Activated CD8-positive, alpha-beta memory T cell treated with anti-CD3 and anti-CD28 coated beads for 24 hours (primary cell): Measurements from ENCODE around the gene NEK11.

Experiments used
- DNase-seq: peaks from one replicate; pipeline ENCODE4 v3.0.0-alpha.2; 2020

Gene NEK11

GRCh38 chr3:131141770-131142169 is 115.1 kb downstream of the NEK11 start:
- DNase-seq = no peak

DNA sequence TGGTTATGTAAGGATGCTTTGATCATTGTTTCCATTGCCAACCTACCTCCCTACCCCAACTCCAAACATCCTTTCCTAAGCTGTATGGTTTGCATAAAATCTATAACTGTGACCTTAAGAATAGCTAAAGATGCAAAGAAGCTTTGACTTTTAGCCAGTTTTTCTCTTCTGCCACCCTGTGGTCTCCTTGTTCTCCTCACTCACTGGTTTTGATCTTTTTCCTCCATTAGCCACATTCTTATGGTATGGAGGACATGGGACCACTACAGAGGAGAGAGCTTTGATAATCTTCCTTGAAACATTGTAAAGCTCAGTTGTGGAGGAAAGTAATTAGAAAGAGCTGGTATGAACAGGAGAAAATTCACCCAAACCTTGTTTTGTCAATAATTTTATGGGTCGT is 115.9 kb downstream of the NEK11 start:
- DNase-seq = no peak

DNA sequence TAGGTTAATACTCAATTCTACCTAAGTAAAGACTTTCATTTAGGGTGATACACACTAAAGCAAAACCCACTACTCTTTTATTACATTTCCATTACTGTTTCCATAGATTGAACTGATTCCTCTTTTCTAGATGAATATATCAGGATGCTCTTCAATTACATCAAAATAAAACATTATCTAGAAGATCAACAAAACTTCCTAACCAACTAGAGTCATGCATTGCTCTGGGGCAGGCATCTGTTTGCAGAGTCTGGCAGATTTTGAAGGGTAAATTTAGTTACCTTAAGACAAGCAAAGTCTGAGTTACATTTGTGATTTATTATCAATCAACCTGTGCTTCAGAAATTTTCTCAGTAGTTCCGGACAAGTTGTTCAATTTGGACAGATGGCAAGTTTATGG is 117.1 kb downstream of the NEK11 start:
- DNase-seq = no peak

DNA sequence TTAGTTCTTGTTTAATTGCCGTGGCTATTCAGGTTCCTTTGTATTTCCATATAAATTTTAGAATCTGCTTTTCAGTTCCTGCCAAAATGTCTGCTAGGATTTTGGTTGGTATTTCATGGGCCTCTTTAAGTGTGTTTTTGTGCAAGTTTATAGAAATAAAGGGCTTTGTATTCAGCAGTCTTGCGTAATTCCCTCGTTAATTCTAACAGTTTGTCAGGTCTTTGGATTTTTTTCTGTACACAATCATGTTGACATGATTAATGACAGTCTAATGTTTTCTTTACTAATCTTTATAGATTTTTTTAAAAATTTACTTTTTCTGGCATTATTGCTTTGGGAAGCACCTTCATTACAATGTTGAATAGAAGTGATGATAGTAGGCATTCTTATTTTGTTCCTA is 120.9 kb downstream of the NEK11 start:
- no peak for DNase-seq

DNA sequence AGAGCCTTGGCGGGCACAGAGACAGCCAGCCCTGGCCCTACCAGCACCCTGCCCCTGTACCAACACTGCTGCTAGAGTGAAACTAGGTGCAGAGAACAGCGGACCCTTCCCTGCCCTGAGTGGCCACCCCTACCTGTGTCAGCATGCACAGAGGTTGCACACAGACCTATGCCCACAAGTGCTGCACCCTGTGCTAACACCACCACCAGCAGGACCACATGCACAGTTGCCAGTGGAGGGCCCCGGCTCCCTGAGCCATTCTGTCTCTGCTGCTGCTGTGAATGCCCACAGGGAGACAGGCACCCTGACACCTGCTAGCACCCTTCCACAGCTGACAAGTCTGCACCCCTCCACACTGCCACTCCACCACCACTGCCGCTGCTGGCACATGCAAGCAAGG is 131.8 kb downstream of the NEK11 start:
- DNase-seq = no peak

GRCh38 chr3:131162516-131162915 is 135.8 kb downstream of the NEK11 start:
- no peak for DNase-seq

DNA sequence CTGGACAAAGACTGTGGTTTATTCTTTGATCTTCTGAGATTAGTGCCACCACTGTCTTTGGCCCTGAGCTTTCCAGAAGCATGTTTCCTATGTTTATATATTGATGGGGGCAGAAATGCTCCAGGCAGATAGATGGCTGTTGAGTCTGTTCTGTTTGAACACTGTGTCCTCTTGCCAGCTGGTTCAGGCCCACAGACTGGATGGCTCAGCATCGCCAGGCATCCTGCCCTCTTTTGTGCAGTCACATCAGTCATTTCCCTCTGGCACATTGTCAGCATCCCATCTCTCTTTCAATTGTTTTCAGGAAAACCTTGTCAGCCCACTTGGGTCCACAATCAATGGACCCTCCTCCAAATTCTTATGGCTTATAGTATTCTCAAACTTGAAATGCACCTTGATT is 141.2 kb downstream of the NEK11 start:
- no peak for DNase-seq

DNA sequence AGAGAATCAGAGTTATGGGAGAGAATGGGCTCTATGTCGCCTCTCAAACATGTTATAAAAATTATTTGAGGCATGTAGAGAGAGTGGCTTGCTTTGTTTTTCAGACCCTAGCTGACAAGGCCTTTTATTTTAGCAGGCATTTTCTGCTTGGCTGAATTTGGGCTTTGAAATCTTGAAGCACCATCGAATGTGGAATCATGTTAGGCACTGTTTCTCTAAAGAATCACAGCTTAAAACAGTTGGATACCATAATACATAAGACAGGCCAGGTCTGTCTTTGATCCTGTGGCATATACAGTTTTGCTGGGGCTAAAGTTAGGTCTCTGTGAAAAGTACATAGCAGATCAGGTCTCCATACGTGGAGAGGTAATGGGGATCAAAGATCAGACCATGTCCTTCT is 142.7 kb downstream of the NEK11 start:
- no peak for DNase-seq

GRCh38 chr3:131172502-131173200 is 146.0 kb downstream of the NEK11 start:
- no peak for DNase-seq

- no peak for DNase-seq
Observed at GRCh38 chr3:131174752-131175151, 148.1 kb downstream of the NEK11 start.

- no peak for DNase-seq
Observed at GRCh38 chr3:131178710-131179375, 152.2 kb downstream of the NEK11 start.

DNA sequence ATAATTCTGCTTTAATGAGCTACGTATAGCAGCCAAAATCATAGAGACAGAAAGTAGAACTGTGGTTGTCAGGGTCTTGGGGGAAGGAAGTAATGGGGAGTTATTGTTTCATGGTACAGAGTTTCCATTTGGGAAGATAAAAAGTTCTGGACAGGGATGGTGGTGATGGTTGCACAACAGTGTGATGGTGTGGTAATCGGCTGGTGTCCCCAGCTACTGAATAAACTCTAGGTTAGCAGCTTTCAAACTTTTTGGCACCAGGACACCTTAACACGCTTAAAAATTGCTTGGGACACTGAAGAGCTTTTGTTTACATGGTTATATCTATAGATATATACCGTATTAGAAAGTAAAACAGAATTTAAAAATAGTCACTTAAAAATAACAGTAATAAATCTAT is 166.0 kb downstream of the NEK11 start:
- DNase-seq = no peak

- DNase-seq = no peak
Observed at GRCh38 chr3:131193641-131194238, 167.1 kb downstream of the NEK11 start.

DNA sequence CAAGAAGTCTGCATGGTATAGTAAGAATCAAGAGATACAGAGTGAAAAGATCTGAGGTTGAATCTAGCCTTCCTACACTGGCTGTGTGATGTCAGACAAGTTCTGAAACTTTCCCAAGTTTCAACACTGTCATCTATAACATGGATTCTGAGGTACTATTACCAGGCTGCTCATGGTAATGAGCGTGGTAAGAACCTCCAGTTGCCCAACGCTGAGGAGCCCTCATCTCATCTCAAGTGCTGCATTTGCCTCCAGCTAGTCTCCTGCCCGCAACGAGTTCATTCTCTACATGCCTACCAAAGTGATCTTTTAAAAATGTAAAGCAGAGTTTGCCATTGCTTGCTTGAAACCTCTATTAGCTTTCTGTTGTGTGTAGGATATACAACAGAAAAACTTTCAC is 168.1 kb downstream of the NEK11 start:
- no peak for DNase-seq

GRCh38 chr3:131200636-131201199 is 174.0 kb downstream of the NEK11 start:
- no peak for DNase-seq

GRCh38 chr3:131216330-131216729 is 189.7 kb downstream of the NEK11 start:
- DNase-seq = no peak

DNA sequence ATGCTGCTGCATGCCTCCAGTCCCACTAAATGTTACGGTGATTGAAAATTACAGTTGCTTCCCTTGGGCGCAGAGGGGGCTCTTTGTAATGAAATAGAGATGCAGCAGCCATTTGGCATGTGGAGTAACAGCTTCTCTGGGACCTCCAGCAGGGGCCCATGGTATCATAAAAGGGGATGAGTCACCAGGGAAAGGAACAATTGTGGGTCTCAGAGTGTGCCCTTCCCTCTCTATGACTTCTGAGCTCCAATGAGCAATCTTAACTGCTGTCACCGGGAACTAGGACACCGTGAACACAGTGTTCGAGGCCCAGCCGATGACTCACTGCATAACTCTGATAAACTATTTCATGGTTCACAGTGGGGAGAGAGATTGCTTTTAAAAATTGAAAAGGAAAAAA is 190.1 kb downstream of the NEK11 start:
- DNase-seq = no peak

DNA sequence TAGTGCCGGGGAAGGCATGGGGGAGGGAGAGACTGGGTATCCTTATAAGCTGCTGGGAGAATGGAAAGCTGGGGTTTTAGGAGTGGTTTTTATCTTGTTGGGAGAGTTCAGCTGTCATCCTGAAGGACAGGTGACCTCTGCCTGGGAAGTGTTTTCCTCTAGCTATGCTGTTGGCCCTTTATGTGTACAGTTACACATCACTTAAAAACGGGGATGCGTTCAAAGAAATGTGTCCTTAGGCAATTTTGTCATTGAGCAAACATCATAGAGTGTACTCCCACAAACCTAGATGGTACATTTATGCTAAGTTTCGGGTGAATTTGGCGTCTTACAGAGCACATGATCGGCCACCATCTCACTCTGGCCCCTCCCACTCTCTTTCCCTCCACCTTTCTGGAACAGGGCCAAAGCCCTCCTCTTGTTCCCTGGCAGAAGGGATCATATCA is 190.6 kb downstream of the NEK11 start:
- no peak for DNase-seq

- no peak for DNase-seq
Observed at GRCh38 chr3:131218196-131218595, 191.5 kb downstream of the NEK11 start.

GRCh38 chr3:131221731-131222130 is 195.1 kb downstream of the NEK11 start:
- no peak for DNase-seq

DNA sequence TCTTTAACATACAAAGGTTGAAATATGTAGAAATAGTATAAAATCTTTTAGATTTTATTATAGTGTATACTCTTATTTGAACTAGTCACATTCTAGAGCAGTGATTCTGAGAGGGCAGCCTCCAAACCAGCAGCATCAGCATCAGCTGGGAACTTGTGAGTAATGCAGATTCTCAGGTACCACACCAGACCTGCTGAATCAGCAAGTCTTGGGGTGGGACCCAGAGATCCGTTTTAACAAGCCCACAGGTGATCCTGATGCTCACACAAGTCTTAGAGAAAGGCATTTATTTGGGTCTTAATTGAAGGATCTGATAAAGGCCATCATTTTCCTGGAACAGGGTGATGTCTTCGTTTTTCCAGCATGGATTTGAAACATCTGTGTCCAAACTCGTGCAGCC is 195.9 kb downstream of the NEK11 start:
- DNase-seq = no peak

DNA sequence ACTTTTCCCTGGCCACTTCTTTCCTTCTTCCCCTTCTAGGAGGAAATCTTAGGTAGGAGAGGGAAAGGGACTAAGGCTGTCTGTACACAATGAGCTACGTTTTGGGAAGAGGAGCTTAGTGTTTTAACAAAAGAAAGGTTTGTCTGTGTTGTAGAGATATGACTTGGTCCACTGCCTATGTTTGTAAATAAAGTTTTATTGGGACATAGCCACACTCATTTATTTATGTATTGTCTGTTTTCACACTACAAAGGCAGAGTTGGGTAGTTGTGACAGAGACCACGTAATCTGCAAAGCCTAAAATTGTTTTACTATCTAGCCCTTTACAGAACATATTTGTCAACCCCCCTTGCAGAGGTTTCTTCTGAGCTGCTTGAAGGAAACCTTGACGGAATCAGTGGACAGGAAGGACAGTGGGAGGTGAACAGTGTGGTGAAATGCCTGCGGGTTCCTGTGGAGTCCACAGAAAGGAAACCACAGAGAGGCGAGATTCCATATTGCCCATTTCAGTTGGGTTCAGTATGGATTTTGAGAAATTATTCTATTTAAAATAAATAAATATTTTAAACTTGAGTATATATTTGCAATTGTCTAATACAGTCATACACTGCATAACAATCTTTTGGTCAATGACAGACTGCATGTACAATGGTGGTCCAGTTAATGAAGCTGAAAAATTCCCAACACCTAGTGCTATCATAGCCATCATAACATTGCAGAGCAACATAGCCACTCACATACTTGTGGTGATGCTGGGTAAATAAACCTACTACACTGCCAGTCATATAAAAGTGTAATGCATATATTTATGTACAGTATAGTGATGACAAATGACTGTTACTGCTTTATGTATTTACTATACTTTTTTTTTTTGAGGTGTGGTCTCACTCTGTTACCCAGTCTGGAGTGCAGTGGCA is 197.0 kb downstream of the NEK11 start:
- DNase-seq = no peak
